ENCODE data around the gene RDX. TPM values are rescaled to one million over a fixed set of nuclear protein-coding genes. Genes with fewer than 3 reads are reported as not detected.

Gene RDX
- total and polyA plus RNA-seq, 2 of the 8 experiments (the other 6 are each of a cell fraction or from before 2014, with no cell fraction given) = 27.4 to 100 TPM

DNA sequence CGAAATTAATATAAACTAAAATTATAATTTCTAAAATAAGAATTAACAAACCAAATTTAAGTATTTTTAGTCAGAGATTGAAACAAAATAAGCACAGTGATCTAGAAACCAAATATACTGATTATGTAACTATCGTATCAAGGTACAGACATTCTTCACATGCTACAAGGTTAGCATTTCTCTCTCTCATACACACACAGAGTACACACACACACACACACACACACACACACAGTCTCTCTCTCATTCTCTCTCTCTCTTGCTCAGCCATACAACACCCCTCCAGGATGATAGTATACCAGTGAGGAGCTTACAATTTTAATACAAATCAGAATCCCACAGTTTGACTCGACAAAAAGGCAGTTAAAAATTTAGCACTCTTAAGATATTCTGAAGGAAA is 66.0 kb downstream of the RDX start:
- no peak overlapping the region for H2AK5ac ChIP-seq (ENCODE audit: low read depth, low read length)
- H2BK5ac ChIP-seq (ENCODE audit: low read depth, low read length) = no peak overlapping the region
- DNase-seq (ENCODE audit: low read depth in 1 of 2, low spot score in 2 of 2) = no peak
- H2AFZ ChIP-seq (ENCODE audit: low read length) = no peak overlapping the region
- H3K9ac ChIP-seq (replicated peaks in 1 of 4; ENCODE audit: extremely low read depth in 1 of 4, low read depth in 3 of 4, low read length in 3 of 4) = no peak overlapping the region
- H2BK120ac ChIP-seq (replicated peaks; ENCODE audit: low read depth, low read length) = no peak overlapping the region
- no peaks in the 10 kb centered on the region; the same call in 1 of the 2 replicates for H3K23me2 ChIP-seq (ENCODE audit: low read depth, low read length)
- ChIA-PET CTCF (ENCODE audit: partially characterized antibody) (interaction anchor here (1.1 to 1.8 kb wide), 2 partner anchors 15 to 20 kb away, joined by 3 to 10 read pairs; no protein-coding TSS in a partner anchor), POLR2A (ENCODE audit: partially characterized antibody) (no interaction called here)
- H3K23ac ChIP-seq (ENCODE audit: insufficient read length) = no peak overlapping the region
- FAIRE-seq = no peak
- H3K27me3 ChIP-seq (replicated peaks in 1 of 4; ENCODE audit: control insufficient read depth in 3 of 4, extremely low read depth in 1 of 4, insufficient read depth in 3 of 4, low read length in 3 of 4) = no peaks in the 10 kb centered on the region
- H4K5ac ChIP-seq (ENCODE audit: insufficient read length, low read depth, low read length) = no peak overlapping the region
- no peaks in the 10 kb centered on the region for H4K20me1 ChIP-seq (replicated peaks in 1 of 2; ENCODE audit: control insufficient read depth in 1 of 2, insufficient read depth in 2 of 2, low read length in 2 of 2)
- TF ChIP-seq YY1 (IDR thresholded peaks at IDR 0.05; ENCODE audit: low read depth, low read length) (no peak), ASH2L (IDR thresholded peaks at IDR 0.05; ENCODE audit: low read length) (no peak), CTBP2 (IDR thresholded peaks at IDR 0.05; ENCODE audit: borderline replicate concordance, insufficient read depth, insufficient read length, low read length) (no peak), CHD2 (IDR thresholded peaks at IDR 0.05; ENCODE audit: low read length) (no peak), CBX8 (IDR thresholded peaks at IDR 0.05; ENCODE audit: borderline replicate concordance, low read depth, low read length) (no peak), SIN3A (conservative IDR thresholded peaks at IDR 0.05 in 1 of 2, IDR thresholded peaks at IDR 0.05 in 1 of 2; ENCODE audit: low read depth in 1 of 2, low read length in 2 of 2) (no peak), SRF (IDR thresholded peaks at IDR 0.05; ENCODE audit: low read depth, low read length) (no peak), SIX5 (IDR thresholded peaks at IDR 0.05; ENCODE audit: low read depth, low read length) (no peak), E2F6 (IDR thresholded peaks at IDR 0.05) (no peak), SAP30 (IDR thresholded peaks at IDR 0.05; ENCODE audit: insufficient read depth, insufficient replicate concordance, low read length) (no peak)
- TF ChIP-seq, protein P1, sequence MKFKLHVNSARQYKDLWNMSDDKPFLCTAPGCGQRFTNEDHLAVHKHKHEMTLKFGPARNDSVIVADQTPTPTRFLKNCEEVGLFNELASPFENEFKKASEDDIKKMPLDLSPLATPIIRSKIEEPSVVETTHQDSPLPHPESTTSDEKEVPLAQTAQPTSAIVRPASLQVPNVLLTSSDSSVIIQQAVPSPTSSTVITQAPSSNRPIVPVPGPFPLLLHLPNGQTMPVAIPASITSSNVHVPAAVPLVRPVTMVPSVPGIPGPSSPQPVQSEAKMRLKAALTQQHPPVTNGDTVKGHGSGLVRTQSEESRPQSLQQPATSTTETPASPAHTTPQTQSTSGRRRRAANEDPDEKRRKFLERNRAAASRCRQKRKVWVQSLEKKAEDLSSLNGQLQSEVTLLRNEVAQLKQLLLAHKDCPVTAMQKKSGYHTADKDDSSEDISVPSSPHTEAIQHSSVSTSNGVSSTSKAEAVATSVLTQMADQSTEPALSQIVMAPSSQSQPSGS (IDR thresholded peaks at IDR 0.05; ENCODE audit: low read length) = no peak
- no peaks in the 10 kb centered on the region for H3K9me3 ChIP-seq (ENCODE audit: insufficient read depth in 2 of 2, low read depth in 1 of 2, low read length in 1 of 2)
- no peak overlapping the region for H2BK12ac ChIP-seq (ENCODE audit: low read depth, low read length)
- no peak overlapping the region for H3K4me2 ChIP-seq (ENCODE audit: insufficient read depth in 1 of 2, low read depth in 2 of 2, low read length in 2 of 2)
- no peak overlapping the region for H4K8ac ChIP-seq (ENCODE audit: extremely low read depth, insufficient read depth, low read length)
- no peak overlapping the region for H3K14ac ChIP-seq (ENCODE audit: insufficient read length)
- H2BK15ac ChIP-seq (ENCODE audit: low read length) = no peak overlapping the region
- H3K4ac ChIP-seq (replicated peaks; ENCODE audit: insufficient read length, low read depth, low read length) = no peak overlapping the region
- no peak overlapping the region for H3K27ac ChIP-seq (ENCODE audit: low read depth, low read length)
- no peak overlapping the region for H3K56ac ChIP-seq (replicated peaks; ENCODE audit: insufficient read length, low read depth, low read length)
- no peak overlapping the region for H3K4me3 ChIP-seq (ENCODE audit: extremely low read depth in 1 of 4, insufficient read depth in 2 of 4, low read depth in 3 of 4, low read length in 4 of 4)
- no peaks in the 10 kb centered on the region for H3K79me2 ChIP-seq (ENCODE audit: control insufficient read depth in 1 of 2, insufficient read depth in 2 of 2, low read length in 2 of 2)
- no peak overlapping the region for H2BK20ac ChIP-seq (ENCODE audit: low read length)
- peaks cover 4 to 53% (median 27%) of the 10 kb centered on the region in 4 experiments for H3K36me3 ChIP-seq (ENCODE audit: control insufficient read depth in 2 of 4, insufficient read depth in 4 of 4, low read length in 3 of 4)
- no peaks in the 10 kb centered on the region for H3K79me1 ChIP-seq (ENCODE audit: low read depth, low read length)
- H4K91ac ChIP-seq (replicated peaks; ENCODE audit: insufficient read length, low read length) = no peak overlapping the region
- no peak overlapping the region for H3K18ac ChIP-seq (ENCODE audit: extremely low read depth, low read length)
- WGBS, 2 experiments (ENCODE audit: extremely low coverage in 1 of 2, insufficient coverage in 1 of 2, insufficient read length in 1 of 2, insufficient replicate concordance in 2 of 2, low coverage in 1 of 2, low lambda C conversion rate in 2 of 2, missing lambda C conversion rate in 1 of 2) = 89% methylated on average over 3 of the region's 3 CpGs; no CpG with 5 or more reads in 1 of the 2 experiments
- H3K4me1 ChIP-seq (replicated peaks in 1 of 4; ENCODE audit: control insufficient read depth in 3 of 4, insufficient read depth in 4 of 4, low read length in 3 of 4) = no peaks in the 10 kb centered on the region

All from H1 (cell line).